Measurements from ENCODE around the gene SF1. TPM values are rescaled to one million over a fixed set of nuclear protein-coding genes. Genes with fewer than 3 reads are reported as not detected.

The SF1 gene
- total and polyA plus RNA-seq, 10 donors: 54.2 to 585 (median 443) TPM

GRCh38 chr11:64803158-64803845 lies 25.0 kb upstream of the SF1 start, which contains the start of gene MAP4K2:
Gene MAP4K2, minus strand, starts transcription at chr11:64803214. Its CDS starts 65 bp downstream, at chr11:64803149.
- peak within 1 kb of the TSS; percentile 79 to 94 (median 88) for H3K27ac ChIP-seq
- no peak for TF ChIP-seq POLR2A (IDR thresholded peaks at IDR 0.05)
- peak; percentile 65 to 77 (median 77) for TF ChIP-seq POLR2AphosphoS5 (IDR thresholded peaks at IDR 0.05)
- peak in 5 of 11 experiments; percentile 12 to 35 (median 27) for TF ChIP-seq CTCF (IDR thresholded peaks at IDR 0.05 in 8 of 11, conservative IDR thresholded peaks at IDR 0.05 in 3 of 11)
- 0 to 1% (median 1%) methylated on average over 23 to 58 of the region's 58 CpGs for WGBS, 5 donors
- intact Hi-C loops (cut with DNase I; ENCODE audit: low total_unique reads): no loop called here
- H3K27me3 ChIP-seq (replicated peaks in 1 of 7): no peaks in the 10 kb centered on the region
- H3K4me3 ChIP-seq: peak within 1 kb of the TSS; percentile 56 to 95 (median 70)
- no peaks in the 10 kb centered on the region for H3K9me3 ChIP-seq
- DNase-seq: peak; percentile 98
- H3K4me1 ChIP-seq: peaks cover 45 to 85% (median 59%) of the 10 kb centered on the region in 6 donors
- H3K36me3 ChIP-seq: peaks cover 0 to 72% (median 25%) of the 10 kb centered on the region in 6 donors

DNA sequence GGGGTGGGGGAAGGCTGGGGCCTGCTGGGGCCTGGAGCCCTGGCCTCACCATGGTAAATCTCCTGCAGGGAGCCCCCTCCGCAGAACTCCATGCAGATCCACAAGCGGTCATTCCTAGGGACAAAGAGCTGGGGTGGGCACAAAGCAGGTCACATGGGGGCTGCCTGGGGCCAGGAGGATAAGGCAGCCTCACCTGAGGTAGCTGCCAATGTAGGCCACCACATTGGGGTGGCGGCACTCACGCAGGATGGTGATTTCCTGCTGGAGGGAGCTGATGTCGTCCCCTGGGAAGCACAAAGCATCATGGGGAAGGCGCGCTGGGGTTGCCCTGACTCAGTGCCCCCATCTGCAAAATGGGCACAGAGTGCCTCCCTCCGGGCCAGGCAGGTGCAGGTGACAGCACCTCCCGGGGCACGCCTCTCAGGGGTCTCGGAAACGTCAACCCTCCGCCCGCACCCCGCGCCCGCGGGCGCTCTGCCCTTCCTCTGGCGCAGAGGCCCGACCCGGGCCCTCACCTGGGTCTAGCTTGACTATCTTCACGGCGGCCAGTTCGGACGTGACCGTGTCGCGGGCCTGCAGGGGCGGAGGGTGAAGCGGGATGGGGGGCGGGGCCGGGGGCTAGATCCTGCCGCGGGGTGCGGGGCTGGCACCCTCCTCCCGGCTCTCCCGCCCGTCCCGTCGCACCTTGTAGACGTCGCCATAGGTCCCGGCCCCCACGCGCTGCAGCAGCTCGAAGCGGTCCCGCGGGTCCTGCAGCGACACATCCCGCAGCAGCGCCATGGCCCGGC lies 24.2 kb upstream of the SF1 start:
- 3 to 9% (median 6%) methylated on average over 20 to 54 of the region's 54 CpGs for WGBS, 5 donors
- H3K4me1 ChIP-seq: peaks cover 45 to 85% (median 64%) of the 10 kb centered on the region in 6 donors
- intact Hi-C loops (cut with DNase I; ENCODE audit: low total_unique reads): no loop called here
- DNase-seq: peak; percentile 78
- no peak for TF ChIP-seq POLR2A (IDR thresholded peaks at IDR 0.05)
- peak in 2 of 3 donors; percentile 28 to 48 for TF ChIP-seq POLR2AphosphoS5 (IDR thresholded peaks at IDR 0.05)
- TF ChIP-seq CTCF (IDR thresholded peaks at IDR 0.05 in 8 of 11, conservative IDR thresholded peaks at IDR 0.05 in 3 of 11): no peak
- no peaks in the 10 kb centered on the region for H3K9me3 ChIP-seq
- H3K27ac ChIP-seq: peak overlapping the region; percentile 59 to 94 (median 85)
- H3K27me3 ChIP-seq (replicated peaks in 1 of 7): no peaks in the 10 kb centered on the region
- H3K36me3 ChIP-seq: peaks cover 0 to 73% (median 26%) of the 10 kb centered on the region in 6 donors
- H3K4me3 ChIP-seq: peak overlapping the region; percentile 56 to 95 (median 68)

DNA sequence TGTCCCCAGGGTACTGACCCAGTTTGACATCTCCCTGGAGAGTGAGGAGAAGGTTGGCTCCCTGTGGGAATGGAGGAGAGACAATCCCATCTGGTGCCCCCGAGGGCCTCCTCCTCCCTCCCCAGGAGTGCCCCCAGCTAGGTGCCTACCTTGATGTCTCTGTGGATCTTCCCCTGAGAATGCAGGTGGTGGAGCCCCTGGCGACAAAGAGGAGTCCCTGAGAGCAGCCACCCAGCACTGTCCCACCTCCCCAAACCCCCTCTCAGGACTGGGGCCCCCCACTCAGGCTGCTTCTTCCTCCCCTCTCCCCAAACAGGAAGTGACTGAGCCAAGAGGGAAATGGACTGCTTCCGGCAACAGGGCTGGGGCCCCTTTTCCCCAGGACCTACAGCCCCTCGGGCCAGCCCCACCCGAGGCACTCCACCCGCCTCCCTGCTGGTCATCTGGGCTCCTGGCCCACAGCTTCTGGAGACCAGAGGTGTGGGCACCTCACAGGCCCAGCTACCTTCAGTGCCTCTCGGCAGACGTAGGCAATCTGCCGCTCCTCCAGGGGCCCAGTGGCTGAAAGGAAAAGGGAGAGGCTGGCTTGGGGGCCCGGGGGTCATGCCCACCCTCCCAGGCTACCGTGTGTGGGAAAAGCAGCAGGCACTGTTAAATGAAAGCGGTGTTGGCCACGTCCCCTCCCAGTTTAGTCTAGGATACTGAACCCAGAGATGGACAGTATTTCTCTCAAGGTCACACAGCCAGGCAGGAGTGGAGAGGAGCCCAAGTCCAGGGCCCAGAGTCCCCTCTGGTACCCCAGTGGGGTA lies 23.4 kb upstream of the SF1 start:
- DNase-seq: peak; percentile 81
- intact Hi-C loops (cut with DNase I; ENCODE audit: low total_unique reads): no loop called here
- Histone ChIP-seq H3K27me3 (replicated peaks in 1 of 7) (no peaks in the 10 kb centered on the region), H3K9me3 (no peaks in the 10 kb centered on the region), H3K27ac (peak overlapping the region; percentile 59 to 94 (median 85)), H3K4me3 (peak overlapping the region; percentile 56 to 95 (median 68)), H3K4me1 (peaks cover 45 to 85% (median 68%) of the 10 kb centered on the region in 6 donors), H3K36me3 (peaks cover 0 to 73% (median 33%) of the 10 kb centered on the region in 6 donors)
- WGBS, 5 donors: 16 to 27% (median 23%) methylated on average over 11 to 13 of the region's 13 CpGs
- no peak for TF ChIP-seq CTCF (IDR thresholded peaks at IDR 0.05 in 8 of 11, conservative IDR thresholded peaks at IDR 0.05 in 3 of 11)
- TF ChIP-seq POLR2AphosphoS5 (IDR thresholded peaks at IDR 0.05): peak in 2 of 3 donors; percentile 22 to 28
